Nephron (organoid): ENCODE measurements around the gene MAP4K2.

ENCODE experiments used
- H3K27ac Mint-ChIP-seq, 3 experiments: 2 replicates each; pipeline ENCODE4 v1.8.0; 2020; ENCODE audit warnings: mixed read lengths in 3 of 3, mild to moderate bottlenecking in 2 of 3, moderate library complexity in 1 of 3
- H3K27me3 Mint-ChIP-seq: 2 replicates; pipeline ENCODE4 v1.8.0; 2021; ENCODE audit warnings: low read depth, mild to moderate bottlenecking, moderate library complexity, mixed read lengths
- H3K36me3 Mint-ChIP-seq: 2 replicates; pipeline ENCODE4 v1.8.0; 2020; ENCODE audit warnings: low read depth, mixed read lengths
- H3K4me1 Mint-ChIP-seq: 2 replicates; pipeline ENCODE4 v1.8.0; 2020; ENCODE audit warnings: mixed read lengths
- H3K4me3 Mint-ChIP-seq, 3 experiments: 2 replicates each; pipeline ENCODE4 v1.8.0; 2020; ENCODE audit warnings: mild to moderate bottlenecking in 3 of 3, mixed read lengths in 3 of 3, moderate library complexity in 2 of 3
- H3K9me3 Mint-ChIP-seq: 2 replicates; pipeline ENCODE4 v1.8.0; 2020; ENCODE audit warnings: mixed read lengths
- CTCF ChIP-seq, 3 experiments: fragments of 200-600 bp; sonication (generic); IDR thresholded peaks; one replicate each; pipeline ENCODE4 v1.5.0; 2021; ENCODE audit warnings: antibody characterized with exemption in 3 of 3; ENCODE audit not compliant: unreplicated experiment in 3 of 3

MAP4K2 gene

GRCh38 chr11:64834723-64835615 lies 32.0 kb upstream of the MAP4K2 start:
- Mint-ChIP-seq H3K4me1 (no peaks in the 10 kb centered on the region), H3K27ac (no peak overlapping the region), H3K4me3 (no peak overlapping the region), H3K9me3 (no peaks in the 10 kb centered on the region), H3K36me3 (no peaks in the 10 kb centered on the region), H3K27me3 (no peaks in the 10 kb centered on the region)
- TF ChIP-seq CTCF (IDR thresholded peaks at IDR 0.05; ENCODE audit: unreplicated experiment in 3 of 3) = no peak

- H3K4me1 Mint-ChIP-seq = no peaks in the 10 kb centered on the region
Measured at GRCh38 chr11:64834031-64834722, 31.2 kb upstream of the MAP4K2 start.

GRCh38 chr11:64833509-64833908 lies 30.5 kb upstream of the MAP4K2 start:
- H3K4me1 Mint-ChIP-seq = no peaks in the 10 kb centered on the region
- no peaks in the 10 kb centered on the region for H3K9me3 Mint-ChIP-seq
- H3K4me3 Mint-ChIP-seq = no peak overlapping the region
- no peaks in the 10 kb centered on the region for H3K27me3 Mint-ChIP-seq
- H3K36me3 Mint-ChIP-seq = no peaks in the 10 kb centered on the region
- TF ChIP-seq CTCF (IDR thresholded peaks at IDR 0.05; ENCODE audit: unreplicated experiment in 3 of 3) = no peak
- no peak overlapping the region for H3K27ac Mint-ChIP-seq

More at GRCh38 chr11:64834031-64834722, 31.2 kb upstream of the MAP4K2 start:
- H3K36me3 Mint-ChIP-seq = no peaks in the 10 kb centered on the region
- no peaks in the 10 kb centered on the region for H3K9me3 Mint-ChIP-seq
- H3K4me3 Mint-ChIP-seq = no peak overlapping the region
- no peak overlapping the region for H3K27ac Mint-ChIP-seq
- H3K27me3 Mint-ChIP-seq = no peaks in the 10 kb centered on the region
- no peak for TF ChIP-seq CTCF (IDR thresholded peaks at IDR 0.05; ENCODE audit: unreplicated experiment in 3 of 3)

- H3K4me3 Mint-ChIP-seq = no peak overlapping the region
- H3K9me3 Mint-ChIP-seq = no peaks in the 10 kb centered on the region
- no peaks in the 10 kb centered on the region for H3K27me3 Mint-ChIP-seq
- TF ChIP-seq CTCF (IDR thresholded peaks at IDR 0.05; ENCODE audit: unreplicated experiment in 3 of 3) = no peak
- H3K27ac Mint-ChIP-seq = no peak overlapping the region
- no peaks in the 10 kb centered on the region for H3K4me1 Mint-ChIP-seq
- no peaks in the 10 kb centered on the region for H3K36me3 Mint-ChIP-seq
Measured at GRCh38 chr11:64833198-64833502, 30.1 kb upstream of the MAP4K2 start.

GRCh38 chr11:64832467-64833197 lies 29.6 kb upstream of the MAP4K2 start:
- H3K27ac Mint-ChIP-seq = no peak overlapping the region
- no peaks in the 10 kb centered on the region for H3K9me3 Mint-ChIP-seq
- H3K4me1 Mint-ChIP-seq = no peaks in the 10 kb centered on the region
- no peak overlapping the region for H3K4me3 Mint-ChIP-seq
- no peaks in the 10 kb centered on the region for H3K27me3 Mint-ChIP-seq
- no peak for TF ChIP-seq CTCF (IDR thresholded peaks at IDR 0.05; ENCODE audit: unreplicated experiment in 3 of 3)
- no peaks in the 10 kb centered on the region for H3K36me3 Mint-ChIP-seq
